Transverse colon (tissue), 4 donors: ENCODE measurements around the gene ANKRD66. TPM values are rescaled to one million over a fixed set of nuclear protein-coding genes. Genes with fewer than 3 reads are reported as not detected.
"Not testable (repeated sequence)": the region's sequence is repeated elsewhere in the genome, so short reads cannot be mapped to it uniquely, and the experiment has no call there.

Experiments
- DNase-seq: peaks from one replicate; pipeline ENCODE4 v3.0.0-alpha.2; 2019
- H3K27ac ChIP-seq, 4 donors: fragments of 200-600 bp; sonication (generic); 2 replicates each; pipeline ENCODE4 v1.5.1; 2016 to 2018; ENCODE audit warnings: inconsistent platforms in 4 of 4
- H3K27me3 ChIP-seq: fragments of 200-600 bp; sonication (generic); 2 replicates; pipeline ENCODE4 v1.5.1; 2017; ENCODE audit warnings: inconsistent platforms
- H3K36me3 ChIP-seq, 4 donors: fragments of 200-600 bp; sonication (generic); 2 replicates each; pipeline ENCODE4 v1.5.1; 2017 to 2019; ENCODE audit warnings: inconsistent platforms in 4 of 4
- H3K4me1 ChIP-seq, 4 donors: fragments of 200-600 bp; sonication (generic); 2 replicates each; pipeline ENCODE4 v1.5.1; 2017 to 2020; ENCODE audit warnings: inconsistent platforms in 4 of 4
- H3K4me3 ChIP-seq, 4 donors: fragments of 200-600 bp; sonication (generic); 1 replicate in 1 of 4; 2 replicates in 3 of 4; pipeline versions ENCODE4 v1.5.1 to v1.6.1; 2017 to 2019; ENCODE audit warnings: inconsistent platforms in 4 of 4
- H3K9me3 ChIP-seq, 2 donors: fragments of 200-600 bp; sonication (generic); 2 replicates each; pipeline ENCODE4 v1.5.1; 2017 to 2019; ENCODE audit warnings: inconsistent platforms in 2 of 2
- EP300 ChIP-seq: sonication (generic); formaldehyde crosslinking; IDR thresholded peaks from one replicate; pipeline ENCODE4 v1.6.1; 2017; ENCODE audit warnings: antibody characterized with exemption, low read depth
- POLR2A ChIP-seq: fragments of 450-650 bp; IDR thresholded peaks from one replicate; pipeline ENCODE4 v1.6.1; 2016; ENCODE audit warnings: antibody characterized with exemption, mild to moderate bottlenecking, moderate library complexity
- POLR2AphosphoS5 ChIP-seq, 3 donors: sonication (generic); formaldehyde crosslinking; IDR thresholded peaks; one replicate each; pipeline ENCODE4 v1.6.1; 2016; ENCODE audit warnings: antibody characterized with exemption in 3 of 3
- WGBS, 2 donors: methylation state at CpG; one replicate each; pipeline ENCODE4 v1.1.5; 2018; ENCODE audit warnings: low coverage in 1 of 2; 5-methylcytosine and 5-hydroxymethylcytosine counted together
- in situ Hi-C, 4 donors: fragments of 200-750 bp; cut with MboI; loops; one replicate each; pipeline versions ENCODE4 v1.15.0 to v1.15.1; 2017; ENCODE audit warnings: low sequenced_read_pairs in 3 of 4, low pct_ligation_motif_present in 1 of 4, low pct_unique_long_range_greater_than_20kb in 1 of 4
- intact Hi-C: fragments of 100-400 bp; cut with DNase I; formaldehyde crosslinking; loops from one replicate; pipeline ENCODE4 v1.15.1; 2023; ENCODE audit warnings: low total_unique reads
- total RNA-seq, 4 donors: library from RNA; depleted of rRNA; stranded (reverse); fragments of >200 nt; gene quantifications; one replicate each; pipeline ENCODE4 v1.1.0, GENCODE V29; 2016
- TF ChIP-seq, protein P1 (sequence below), 5 experiments: fragments of 200-600 bp in 3 of 5; fragments of 450-650 bp in 2 of 5; sonication (generic) in 3 of 5; IDR thresholded peaks; 1 replicate in 2 of 5; 2 replicates in 3 of 5; pipeline ENCODE4 v1.5.1; 2016 to 2017; ENCODE audit warnings: antibody characterized with exemption in 5 of 5, inconsistent platforms in 3 of 5, mild to moderate bottlenecking in 2 of 5, moderate library complexity in 1 of 5

Gene ANKRD66
- total RNA-seq, 4 donors from 2014 or later, result not detected

DNA sequence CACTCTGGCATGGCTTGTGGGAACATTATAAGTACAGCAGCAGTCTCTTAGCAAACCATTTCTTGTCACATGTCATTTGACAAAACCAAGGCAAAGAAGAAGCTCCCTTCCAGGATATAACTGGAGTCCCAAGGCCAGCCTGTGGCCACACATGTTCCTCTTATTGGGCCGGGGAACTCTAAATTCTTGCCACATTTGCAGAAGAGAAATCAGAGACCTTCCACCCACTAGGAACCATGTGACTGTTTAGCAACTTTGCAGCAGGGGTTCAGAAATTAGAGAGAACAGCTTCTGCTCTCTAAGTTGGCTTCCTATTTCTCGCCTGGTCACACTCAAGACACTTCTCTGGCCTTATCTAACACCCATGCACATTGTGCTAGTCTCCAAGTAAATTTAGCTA is 26.0 kb downstream of the ANKRD66 start:
- Histone ChIP-seq H3K4me1 (no peaks in the 10 kb centered on the region), H3K27ac (peak overlapping the region in 2 of 4 donors; percentile 8 to 44), H3K27me3 (no peaks in the 10 kb centered on the region), H3K36me3 (no peaks in the 10 kb centered on the region), H3K4me3 (no peak overlapping the region), H3K9me3 (no peaks in the 10 kb centered on the region)
- in situ Hi-C loops, result no loop called here
- TF ChIP-seq, protein P1, sequence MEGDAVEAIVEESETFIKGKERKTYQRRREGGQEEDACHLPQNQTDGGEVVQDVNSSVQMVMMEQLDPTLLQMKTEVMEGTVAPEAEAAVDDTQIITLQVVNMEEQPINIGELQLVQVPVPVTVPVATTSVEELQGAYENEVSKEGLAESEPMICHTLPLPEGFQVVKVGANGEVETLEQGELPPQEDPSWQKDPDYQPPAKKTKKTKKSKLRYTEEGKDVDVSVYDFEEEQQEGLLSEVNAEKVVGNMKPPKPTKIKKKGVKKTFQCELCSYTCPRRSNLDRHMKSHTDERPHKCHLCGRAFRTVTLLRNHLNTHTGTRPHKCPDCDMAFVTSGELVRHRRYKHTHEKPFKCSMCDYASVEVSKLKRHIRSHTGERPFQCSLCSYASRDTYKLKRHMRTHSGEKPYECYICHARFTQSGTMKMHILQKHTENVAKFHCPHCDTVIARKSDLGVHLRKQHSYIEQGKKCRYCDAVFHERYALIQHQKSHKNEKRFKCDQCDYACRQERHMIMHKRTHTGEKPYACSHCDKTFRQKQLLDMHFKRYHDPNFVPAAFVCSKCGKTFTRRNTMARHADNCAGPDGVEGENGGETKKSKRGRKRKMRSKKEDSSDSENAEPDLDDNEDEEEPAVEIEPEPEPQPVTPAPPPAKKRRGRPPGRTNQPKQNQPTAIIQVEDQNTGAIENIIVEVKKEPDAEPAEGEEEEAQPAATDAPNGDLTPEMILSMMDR (IDR thresholded peaks at IDR 0.05), result no peak
- TF ChIP-seq POLR2A (no peak), POLR2AphosphoS5 (IDR thresholded peaks at IDR 0.05) (no peak), EP300 (no peak)
- intact Hi-C loops, result no loop called here
- peak; percentile 13 for DNase-seq
- 65 to 80% methylated on average over 1 to 2 of the region's 2 CpGs for WGBS, 2 donors

- no peak for DNase-seq
- WGBS, 2 donors, result 58% methylated on average over 1 of the region's 1 CpG; no CpG with 5 or more reads in 1 of the 2 donors
Measured at GRCh38 chr6:46773201-46773855, 26.6 kb downstream of the ANKRD66 start.

DNA sequence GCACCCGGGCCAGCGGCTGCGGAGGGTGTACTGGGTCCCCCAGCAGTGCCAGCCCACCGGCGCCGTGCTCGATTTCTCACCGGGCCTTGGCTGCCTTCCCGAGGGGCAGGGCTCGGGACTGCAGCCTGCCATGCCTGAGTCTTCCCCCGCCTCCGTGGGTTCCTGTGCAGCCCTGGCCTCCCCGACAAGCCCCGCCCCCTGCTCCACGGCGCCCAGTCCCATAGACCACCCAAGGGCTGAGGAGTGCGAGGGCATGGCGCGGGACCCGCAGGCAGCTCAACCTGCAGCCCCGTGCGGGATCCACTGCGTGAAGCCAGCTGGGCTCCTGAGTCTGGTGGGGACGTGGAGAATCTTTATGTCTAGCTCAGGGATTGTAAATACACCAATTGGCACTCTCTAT is 28.0 kb downstream of the ANKRD66 start:
- DNase-seq, in situ Hi-C loops: not testable (repeated sequence)

More at GRCh38 chr6:46773201-46773855, 26.6 kb downstream of the ANKRD66 start:
- TF ChIP-seq EP300 (no peak), POLR2A (no peak), POLR2AphosphoS5 (IDR thresholded peaks at IDR 0.05) (no peak)
- TF ChIP-seq, protein P1 (IDR thresholded peaks at IDR 0.05), result no peak
- no peaks in the 10 kb centered on the region for H3K27me3 ChIP-seq
- H3K36me3 ChIP-seq, result no peaks in the 10 kb centered on the region
- no peak overlapping the region for H3K4me3 ChIP-seq
- intact Hi-C loops, result no loop called here
- in situ Hi-C loops, result no loop called here
- no peaks in the 10 kb centered on the region for H3K4me1 ChIP-seq
- H3K9me3 ChIP-seq, result no peaks in the 10 kb centered on the region
- peak overlapping the region in 2 of 4 donors; percentile 0 to 12 for H3K27ac ChIP-seq

GRCh38 chr6:46776070-46776712 is 29.5 kb downstream of the ANKRD66 start:
- Histone ChIP-seq H3K4me1 (no peaks in the 10 kb centered on the region), H3K4me3 (no peak overlapping the region), H3K27me3 (no peaks in the 10 kb centered on the region), H3K9me3 (no peaks in the 10 kb centered on the region), H3K27ac (no peak overlapping the region), H3K36me3 (no peaks in the 10 kb centered on the region)
- intact Hi-C loops, result no loop called here
- 75 to 90% methylated on average over 1 to 5 of the region's 5 CpGs for WGBS, 2 donors
- in situ Hi-C loops, result no loop called here
- no peak for DNase-seq
- TF ChIP-seq, protein P1 (IDR thresholded peaks at IDR 0.05), result no peak
- TF ChIP-seq POLR2A, result no peak
- TF ChIP-seq EP300, result no peak
- no peak for TF ChIP-seq POLR2AphosphoS5 (IDR thresholded peaks at IDR 0.05)

More for the DNA sequence above, 28.0 kb downstream of the ANKRD66 start:
- H3K27me3 ChIP-seq, H3K36me3 ChIP-seq, H3K4me1 ChIP-seq, H3K27ac ChIP-seq, H3K4me3 ChIP-seq, H3K9me3 ChIP-seq, intact Hi-C loops: not testable (repeated sequence)
- 90% methylated on average over 9 of the region's 24 CpGs; no CpG with 5 or more reads in 1 of the 2 donors for WGBS, 2 donors
